GM21786 (cell line): ENCODE measurements around the gene ARPC5.
A peak's percentile ranks its signal among the peaks of the same experiment; 100 is the strongest.
"Not testable (repeated sequence)": the region's sequence is repeated elsewhere in the genome, so short reads cannot be mapped to it uniquely, and the experiment has no call there.

Experiments used
- ATAC-seq: cut with Tn5 transposase; IDR thresholded peaks from one replicate; pipeline ENCODE4 v1.9.1; 2021; ENCODE audit not compliant: unreplicated experiment

Gene ARPC5

DNA sequence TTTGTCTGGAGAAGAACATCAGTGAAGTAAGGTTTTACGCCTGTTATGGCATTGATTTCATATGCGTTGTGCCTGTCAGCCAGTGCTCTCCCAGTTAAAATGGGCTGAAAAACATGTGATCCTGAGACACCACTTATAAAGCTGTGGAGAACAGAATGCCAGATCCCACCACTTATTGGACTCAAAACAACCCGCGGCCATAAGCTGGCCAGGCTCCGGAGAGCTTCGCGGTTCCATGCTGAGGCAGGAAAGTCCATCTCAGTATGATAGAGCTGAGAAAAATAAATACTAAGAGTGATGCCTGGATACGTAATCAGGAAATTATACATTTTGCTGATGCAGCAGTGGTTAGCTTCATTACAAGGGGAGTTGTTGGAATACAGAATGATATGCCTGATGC is 12.5 kb upstream of the ARPC5 start:
- no peak for ATAC-seq

DNA sequence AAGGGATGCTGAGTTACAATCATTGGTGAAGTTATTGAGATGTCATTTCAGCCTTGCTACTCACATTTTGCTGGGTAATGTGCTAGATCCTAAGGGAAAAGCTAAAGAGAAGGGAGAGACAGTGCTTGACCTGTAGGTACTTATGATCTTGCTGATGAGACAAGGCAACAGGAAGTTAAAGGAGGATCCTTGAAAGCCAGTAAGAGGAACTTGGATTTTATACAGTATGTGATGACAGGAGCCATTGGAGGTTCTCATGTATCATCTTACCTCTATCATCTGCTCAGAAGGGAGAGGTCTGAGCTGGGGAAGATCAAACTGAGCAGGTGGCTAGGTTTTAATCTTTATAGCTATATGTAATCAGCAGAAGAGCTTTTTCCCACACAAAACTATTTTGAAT is 11.2 kb upstream of the ARPC5 start:
- ATAC-seq: no peak

DNA sequence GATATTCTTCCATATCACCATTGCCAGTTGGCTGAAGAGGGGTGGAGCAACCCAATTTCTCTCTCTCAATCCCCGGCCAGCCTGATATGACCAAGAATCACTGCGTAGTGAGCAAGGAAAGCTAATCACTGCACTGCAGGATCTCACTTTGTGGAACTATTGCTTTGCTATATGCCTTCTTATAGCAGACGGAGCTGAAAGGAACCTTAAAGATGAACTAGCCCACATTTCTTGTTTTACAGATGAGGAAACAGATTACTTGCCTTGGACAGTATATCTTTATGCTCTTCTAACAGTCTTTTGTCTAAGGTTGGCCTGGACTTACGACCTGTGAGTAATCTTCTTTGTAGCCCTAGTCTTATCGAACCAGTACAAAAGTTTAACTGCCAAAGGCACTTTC is 9.9 kb upstream of the ARPC5 start:
- no peak for ATAC-seq

DNA sequence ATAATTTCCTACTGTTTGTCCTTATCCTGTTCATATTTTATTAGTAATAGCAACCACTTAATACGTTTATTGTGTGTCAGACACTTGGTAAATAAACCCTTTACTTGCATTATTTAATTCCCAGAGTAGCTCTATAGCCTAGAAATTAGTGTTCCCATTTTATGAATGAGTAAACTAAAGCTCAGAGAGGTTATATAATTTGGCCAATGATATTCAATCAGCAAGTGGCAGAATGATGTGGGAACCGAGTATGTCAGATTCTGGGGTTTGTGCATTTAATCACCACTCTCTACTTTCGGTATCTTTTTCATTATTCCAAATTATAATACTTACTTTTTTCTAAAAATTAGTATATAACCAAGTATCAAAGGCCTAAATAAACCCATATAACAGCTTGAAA is 6.6 kb upstream of the ARPC5 start:
- no peak for ATAC-seq

DNA sequence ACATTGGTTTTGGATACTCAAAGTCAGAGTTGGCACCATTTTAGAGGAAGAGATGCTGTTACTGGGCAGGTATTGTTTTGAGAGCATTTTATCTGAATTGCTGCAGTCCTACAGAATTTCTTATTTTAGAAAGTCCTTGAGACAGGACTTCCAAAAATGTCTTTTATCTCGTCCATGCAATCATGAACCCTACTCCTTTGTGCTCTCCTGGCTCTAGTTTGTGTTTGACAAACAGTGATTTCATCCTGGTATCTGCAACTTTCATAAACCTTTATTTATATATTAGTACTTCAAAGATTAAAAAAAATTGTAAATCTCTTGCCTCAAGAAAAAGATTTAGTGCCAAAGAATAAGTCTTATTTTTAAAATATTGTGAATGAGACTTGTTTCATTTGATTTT is 4.6 kb upstream of the ARPC5 start:
- no peak for ATAC-seq

DNA sequence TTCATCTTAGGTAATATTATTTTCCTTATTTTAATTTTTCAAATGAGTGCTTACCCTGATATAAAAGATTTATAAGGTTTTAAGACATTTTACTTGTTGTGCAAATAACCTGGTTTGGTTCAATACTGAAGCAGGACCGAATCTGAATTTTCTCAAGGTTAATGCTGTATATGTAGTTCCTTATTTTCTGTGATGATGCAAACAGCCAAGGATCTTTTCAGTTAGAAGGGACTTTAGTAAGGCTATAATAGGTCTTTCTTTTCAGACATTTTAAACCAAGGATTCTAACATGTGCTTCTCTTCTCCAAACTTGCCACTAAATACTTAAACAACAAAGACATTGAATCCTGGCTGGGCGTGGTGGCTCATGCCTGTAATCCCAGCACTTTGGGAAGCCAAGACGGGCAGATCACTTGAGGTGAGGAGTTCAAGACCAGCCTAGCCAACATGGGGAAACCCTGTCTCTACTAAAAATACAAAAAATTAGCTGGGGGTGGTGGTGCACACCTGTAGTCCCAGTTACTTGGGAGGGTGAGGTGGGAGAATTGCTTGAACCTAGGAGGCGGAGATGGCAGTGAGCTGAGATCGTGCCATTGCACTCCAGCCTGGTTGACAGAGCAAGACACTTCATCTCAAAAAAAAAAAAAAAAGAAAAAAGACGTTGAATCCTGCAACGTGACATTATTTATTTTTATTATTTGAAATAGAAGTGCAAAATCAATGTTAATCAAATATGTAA is 3.2 kb upstream of the ARPC5 start:
- ATAC-seq: no peak

DNA sequence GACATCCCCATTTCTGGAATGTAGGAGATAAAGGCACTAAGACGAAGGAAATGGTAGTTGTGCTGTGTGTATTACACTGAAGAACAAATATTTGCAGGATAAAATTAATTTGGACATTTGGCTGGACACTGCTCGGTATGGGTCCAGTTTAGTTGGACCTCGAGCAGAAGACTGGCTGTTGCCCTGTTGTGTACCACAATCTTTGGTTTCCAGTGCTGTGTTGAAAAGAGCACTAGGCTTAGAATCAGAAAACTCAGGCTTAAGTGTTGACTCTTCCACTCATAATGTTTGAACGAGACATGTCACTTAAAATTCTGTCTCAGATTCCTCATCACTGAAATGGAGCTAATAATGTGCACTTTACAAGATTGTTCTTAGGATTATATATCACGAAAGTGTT is 1.2 kb upstream of the ARPC5 start:
- ATAC-seq: no peak

DNA sequence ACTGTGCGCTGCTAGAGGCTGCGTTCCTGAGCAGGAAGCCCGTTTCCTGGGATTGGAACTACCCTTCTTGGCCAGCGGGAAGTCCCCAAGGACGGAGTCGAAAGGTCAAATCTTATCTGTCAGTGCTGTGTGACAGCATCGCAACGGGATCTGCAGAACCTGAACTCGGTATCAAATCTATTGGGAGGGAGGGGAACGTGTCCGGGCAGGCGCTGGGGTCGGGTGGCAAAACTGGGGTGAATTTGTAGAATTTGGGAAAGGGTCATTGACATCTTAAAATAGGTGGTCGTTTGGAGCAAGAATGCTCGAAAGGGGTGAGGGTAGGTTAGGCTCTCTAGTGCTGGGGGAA is 725 bp upstream of the ARPC5 start:
- ATAC-seq: no peak

DNA sequence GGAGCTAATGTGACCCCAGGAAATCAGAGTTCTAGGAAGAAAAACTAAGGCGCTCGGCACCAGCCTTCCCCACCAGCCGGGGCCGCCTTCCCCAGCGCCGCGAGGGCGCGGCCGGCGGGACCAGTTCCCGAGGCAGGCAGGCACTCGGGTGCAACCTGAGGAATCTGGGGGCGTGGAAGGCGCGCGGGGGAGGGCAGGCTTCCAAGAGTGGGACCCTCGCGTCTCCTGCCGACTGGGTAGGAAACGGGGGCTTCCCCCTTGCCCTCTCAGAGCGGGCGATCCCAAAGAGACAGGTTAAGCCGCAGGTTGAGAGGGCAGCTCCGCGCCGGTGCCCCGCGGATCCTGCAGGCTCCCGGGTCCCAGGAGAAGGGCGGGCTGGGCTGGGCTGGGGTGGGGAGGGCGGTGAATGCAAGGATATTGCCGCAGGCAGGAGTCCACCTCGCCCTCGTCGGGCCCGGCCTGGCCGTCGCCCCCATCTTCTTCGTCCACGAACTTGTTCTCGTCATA is 431 bp downstream of the ARPC5 start:
- ATAC-seq: peak; percentile 1

DNA sequence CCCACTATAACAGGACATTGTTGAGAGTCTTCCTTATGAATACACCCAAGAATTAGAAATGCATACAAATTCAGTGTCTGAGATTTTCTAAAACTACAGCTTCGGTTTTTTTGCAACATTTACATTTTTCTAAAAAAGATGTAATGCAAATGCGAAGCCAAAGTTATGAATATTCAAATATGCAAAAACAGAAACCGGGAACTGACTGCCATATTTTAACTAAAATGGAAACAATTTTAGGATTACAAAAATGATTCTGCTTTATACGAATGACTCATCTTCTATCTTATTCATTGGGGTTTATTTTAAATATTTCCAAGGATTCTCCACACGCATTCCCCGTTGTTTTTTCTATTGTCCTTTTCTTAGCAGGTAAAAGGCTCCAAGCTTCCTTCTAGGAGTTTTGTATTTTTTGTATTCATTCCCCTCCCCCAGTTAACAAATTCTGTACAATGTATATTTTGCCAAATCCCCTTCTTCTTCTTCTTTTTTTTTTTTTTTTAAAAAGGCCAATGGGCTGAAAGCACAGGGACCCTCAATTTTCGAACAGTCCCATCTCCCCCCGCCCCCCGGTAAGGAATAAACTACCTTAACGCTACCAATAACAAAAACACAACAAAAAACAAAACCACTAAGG is 1.0 kb downstream of the ARPC5 start:
- ATAC-seq: no peak

DNA sequence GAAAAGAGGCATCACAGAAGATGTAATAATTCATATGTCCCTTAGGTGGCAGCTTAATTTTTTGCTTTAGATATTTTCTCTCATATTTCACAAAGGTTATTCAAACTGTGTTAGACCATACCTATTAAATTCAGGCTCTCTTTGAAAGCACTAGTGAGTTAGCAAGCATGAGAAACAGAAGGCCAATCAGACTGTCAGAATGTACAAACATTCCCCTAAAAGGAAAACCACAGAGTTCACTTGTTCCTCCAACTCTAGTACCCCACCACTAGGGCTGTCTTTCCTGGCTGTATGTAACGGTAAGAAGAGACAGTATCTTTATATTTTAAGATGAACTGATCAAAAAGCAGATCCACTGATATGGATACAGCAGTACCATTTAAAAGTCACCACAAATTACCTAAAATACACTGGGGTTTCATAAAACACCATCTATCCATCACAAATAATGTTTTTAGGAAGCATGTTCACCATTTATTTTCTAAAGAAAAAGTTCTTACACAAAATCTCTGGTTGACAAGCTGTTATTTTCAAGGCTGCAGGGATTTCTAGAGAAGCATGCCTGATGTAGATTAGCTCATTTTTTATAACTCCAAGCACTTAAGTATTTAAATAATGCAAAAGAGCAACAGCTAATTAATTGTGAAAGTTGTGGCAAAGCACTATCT is 1.8 kb downstream of the ARPC5 start:
- ATAC-seq: peak; percentile 49

DNA sequence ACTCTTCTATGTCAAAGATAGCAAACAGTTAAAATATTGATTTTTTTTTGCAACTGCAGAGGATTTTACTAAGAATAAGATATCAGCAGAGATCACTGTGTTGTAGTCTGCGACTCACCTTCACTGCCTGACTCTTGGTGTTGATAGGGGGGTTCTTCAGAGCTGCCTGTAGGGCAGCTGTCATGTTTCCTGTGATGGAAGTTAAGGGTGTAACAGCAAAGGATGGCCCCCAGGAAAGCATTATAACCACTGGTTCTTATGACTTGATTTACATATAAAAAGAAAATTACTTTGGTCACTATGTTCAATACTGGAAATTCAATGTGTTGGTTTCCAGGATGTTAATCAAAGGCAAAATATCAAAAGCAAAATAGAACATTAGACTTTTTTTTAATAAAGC is 2.6 kb downstream of the ARPC5 start:
- ATAC-seq: no peak

DNA sequence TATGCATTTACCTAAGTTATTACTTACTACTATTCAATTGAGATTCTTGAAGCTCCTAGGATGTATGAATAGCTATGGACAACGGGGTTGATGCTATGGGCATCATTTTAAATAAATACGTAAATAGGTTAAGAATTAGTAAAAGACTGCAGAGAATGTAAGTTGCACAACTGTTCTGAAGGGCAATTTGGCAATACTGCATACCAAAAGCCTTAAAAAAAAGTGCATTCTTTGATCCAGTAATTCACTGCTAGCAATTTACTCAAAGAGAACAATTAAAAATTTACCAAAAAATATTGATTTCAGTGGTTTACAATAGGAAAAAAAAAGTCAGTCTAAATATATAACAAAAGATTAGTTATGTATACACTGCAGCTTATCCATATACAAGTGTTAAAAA is 3.5 kb downstream of the ARPC5 start:
- ATAC-seq: no peak

DNA sequence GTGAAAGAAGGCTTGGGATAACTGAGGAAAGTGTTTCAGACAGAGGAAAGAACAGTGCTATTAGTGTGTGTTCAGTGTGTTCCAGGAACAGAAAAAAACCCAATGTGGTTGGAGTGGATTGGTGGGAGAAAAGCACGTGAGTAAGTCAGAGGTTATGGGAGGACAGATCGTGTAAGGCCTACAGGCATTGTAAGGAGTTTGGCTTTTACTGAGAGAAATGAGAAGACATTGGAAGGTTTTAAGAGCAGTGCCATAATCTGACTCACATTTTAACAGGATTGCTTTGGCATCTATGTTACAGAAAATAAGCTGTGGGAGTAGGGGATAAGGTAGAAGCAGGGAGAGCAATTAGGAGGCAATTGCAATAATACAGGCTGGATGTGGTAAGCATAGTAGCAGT is 4.8 kb downstream of the ARPC5 start:
- no peak for ATAC-seq

DNA sequence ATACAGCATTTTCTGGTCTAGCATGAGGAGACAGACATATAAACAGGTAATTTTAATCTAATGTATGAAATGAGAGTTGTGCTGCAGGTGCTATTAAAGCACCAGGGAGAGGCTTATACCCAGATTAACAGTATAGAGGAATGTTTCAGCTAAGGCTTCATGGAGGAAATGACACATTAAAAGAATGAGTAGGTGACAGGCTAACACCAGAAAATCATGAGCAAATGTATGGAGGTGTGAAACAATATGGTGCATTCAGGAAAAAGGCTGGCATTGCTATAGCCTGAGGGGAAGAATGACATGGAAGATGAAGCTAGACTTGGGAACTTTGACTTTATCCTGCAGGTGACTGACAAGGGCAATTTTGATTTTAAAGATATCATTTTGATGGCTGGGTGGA is 7.0 kb downstream of the ARPC5 start:
- no peak for ATAC-seq

DNA sequence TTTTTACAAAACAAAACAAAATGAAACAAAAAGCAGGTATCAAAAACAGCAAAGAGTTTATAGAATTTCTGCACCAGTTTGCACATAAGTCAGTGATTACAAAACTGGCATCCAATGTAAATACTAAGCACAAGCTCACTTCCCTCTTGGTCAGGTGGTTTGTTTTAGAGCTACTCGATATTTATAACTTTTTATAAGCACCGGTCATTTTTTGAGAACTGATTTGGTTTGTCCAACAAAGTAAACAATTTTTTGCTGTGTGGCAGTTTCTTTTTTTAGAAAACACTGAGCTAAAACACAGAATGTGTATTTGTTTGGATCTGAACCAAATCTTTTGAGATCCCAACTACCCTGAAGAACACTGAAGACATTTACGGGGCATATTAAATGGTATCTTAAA is 9.3 kb downstream of the ARPC5 start:
- not testable (repeated sequence) for ATAC-seq

DNA sequence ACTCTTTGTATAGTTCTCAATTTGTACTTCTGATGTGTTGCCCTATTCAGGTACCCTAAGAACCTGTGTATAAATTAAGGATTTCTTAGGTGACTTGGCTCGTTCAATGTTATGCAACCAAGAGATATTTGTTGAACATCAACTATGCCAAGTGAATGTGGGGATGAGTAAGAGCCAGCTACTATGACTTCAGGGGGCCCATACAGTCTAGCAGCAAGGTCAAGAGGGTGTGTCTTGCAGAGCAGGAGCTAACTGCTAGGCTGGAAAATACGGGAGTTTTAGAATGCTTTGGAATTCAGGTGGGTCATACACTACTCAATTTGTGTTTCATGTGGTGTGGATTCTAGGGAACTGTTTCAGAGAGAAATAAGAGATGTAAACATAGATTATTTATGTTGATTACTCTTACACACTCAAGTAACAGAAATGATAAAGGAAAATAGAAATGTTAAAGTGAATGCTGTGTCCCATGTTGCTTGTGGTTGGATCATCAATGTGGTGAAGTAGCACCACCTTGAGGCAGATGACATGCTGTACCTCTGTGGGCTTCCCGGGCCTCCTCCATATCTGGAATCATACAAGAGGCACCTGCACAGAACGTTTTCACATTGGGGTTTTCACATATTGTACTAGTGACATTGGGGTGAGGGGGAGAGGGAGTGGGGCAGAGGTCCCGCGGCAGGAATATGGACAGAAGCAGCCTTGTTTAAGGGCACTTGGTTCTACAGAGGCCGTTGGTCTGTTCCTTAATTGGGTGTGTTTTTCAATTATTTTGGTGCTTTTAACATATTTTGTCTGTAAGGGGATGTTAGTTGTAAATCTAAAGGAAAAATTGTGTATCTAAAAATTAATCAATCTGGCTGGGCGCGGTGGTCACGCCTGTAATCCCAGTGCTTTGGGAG is 12.4 kb downstream of the ARPC5 start:
- ATAC-seq: peak; percentile 79

DNA sequence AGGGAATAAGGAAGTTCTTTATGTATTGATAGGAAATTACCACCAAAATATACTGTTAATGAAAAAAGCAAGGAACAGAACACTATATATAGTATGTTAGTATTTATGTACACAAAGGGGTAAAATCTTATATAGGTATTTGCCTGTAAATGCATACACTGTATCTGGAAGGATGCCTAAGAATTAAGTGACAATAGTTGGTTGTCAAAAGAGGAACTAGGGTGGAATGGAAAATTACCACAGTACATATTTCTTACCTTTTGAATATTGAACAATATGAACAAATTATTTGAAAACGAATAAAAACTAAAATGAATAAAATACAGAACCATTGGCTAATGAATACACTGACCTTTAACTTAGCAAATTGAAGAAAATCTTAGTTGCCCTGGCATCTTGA is 13.6 kb downstream of the ARPC5 start:
- ATAC-seq: no peak

DNA sequence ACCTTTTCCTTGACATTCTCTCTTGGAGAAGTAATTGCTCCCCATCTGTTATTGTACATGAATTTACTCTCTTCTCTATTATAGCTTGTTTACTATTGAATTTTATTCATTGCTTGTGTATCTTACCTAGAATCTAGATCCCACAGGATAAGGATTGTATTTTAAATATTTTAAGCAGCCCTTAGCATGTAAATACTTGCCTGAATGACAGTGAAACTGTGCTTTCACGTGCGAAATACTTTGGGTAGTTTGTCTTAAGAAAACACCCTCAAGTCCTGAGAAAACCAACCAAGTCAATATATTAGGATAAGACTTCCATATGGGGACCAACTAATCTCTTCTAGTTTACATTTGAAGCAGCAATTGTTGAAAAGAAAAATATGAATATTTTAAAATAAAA is 15.3 kb downstream of the ARPC5 start:
- ATAC-seq: no peak

DNA sequence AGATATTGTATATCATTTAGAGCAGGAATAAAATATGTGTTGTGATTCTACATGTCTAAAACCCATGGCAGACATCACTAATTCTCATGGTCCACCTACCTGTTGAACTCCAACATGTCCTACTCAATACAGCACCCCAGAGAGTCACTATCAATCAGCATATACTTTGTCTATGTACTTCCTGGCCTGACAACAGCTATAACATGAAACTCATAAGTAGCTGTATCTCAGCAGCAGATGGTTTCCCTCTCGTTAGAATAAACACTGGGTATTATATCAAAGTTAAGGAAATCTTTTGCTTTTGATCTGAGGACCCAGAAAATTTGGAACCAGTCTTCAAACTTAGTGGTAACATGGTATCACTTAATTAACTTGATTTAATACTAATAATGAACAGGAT is 15.8 kb downstream of the ARPC5 start:
- ATAC-seq: no peak

DNA sequence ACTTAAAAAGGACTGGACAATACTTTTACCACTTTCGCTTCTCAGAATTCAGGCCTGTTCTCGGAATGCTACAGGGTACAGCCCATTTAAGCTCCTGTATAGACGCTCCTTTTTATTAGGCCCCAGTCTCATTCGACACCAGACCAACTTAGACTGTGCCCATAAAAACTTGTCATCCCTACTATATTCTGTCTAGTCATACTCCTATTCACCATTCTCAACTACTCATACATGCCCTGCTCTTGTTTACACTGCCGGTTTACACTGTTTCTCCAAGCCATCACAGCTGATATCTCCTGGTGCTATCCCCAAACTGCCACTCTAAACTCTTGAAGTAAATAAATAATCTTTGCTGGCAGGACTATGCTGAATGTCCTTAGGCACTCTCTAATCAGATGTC is 17.4 kb downstream of the ARPC5 start:
- not testable (repeated sequence) for ATAC-seq
